LHCN-M2 (cell line): ENCODE data around the gene BCAS4. TPM values are rescaled to one million over a fixed set of nuclear protein-coding genes. Genes with fewer than 3 reads are reported as not detected.
"Not testable (repeated sequence)": the region's sequence is repeated elsewhere in the genome, so short reads cannot be mapped to it uniquely, and the experiment has no call there.

ENCODE experiments used
- DNase-seq: peaks from one replicate; pipeline ENCODE4 v3.0.0-alpha.2; 2012; ENCODE audit warnings: low read depth
- total RNA-seq: library from RNA; depleted of rRNA; stranded (reverse); fragments of >200 nt; gene quantifications from 2 replicates; pipeline ENCODE4 v1.2.3, GENCODE V29; 2014

The BCAS4 gene
- total RNA-seq, 1 experiment from 2014 or later, result 9.7 TPM

DNA sequence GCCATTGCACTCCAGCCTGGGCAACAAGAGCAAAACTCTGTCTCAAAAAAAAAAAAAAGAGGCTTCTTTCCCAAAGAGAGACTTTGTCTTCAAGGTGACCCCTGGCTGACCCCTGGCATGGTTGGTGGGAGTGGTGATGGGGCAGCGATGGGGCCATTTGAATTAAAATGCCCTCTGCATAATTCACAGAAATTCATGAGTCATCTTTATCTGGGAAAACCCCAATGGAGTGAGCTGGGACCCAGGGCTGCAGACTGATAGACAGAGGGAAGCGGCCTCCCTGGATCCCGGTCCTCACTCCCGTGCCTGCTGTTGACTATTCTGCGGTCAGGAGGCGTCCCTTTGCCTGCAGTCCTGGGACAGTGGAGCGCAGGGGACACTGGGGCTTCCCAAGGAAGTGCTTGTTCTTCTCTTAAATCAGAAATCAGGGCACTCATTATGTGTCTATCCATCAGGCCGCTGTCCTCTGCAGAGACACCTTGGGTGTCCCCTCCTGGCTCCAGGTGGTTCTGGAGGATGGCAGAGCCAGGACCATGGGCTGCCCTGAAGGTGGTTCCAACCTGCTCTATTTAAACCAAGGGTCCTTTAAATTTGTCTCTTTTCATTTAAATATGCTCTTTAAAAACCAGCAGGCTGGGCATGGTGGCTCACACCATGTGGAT is 23.3 kb upstream of the BCAS4 start:
- DNase-seq, result not testable (repeated sequence)

DNA sequence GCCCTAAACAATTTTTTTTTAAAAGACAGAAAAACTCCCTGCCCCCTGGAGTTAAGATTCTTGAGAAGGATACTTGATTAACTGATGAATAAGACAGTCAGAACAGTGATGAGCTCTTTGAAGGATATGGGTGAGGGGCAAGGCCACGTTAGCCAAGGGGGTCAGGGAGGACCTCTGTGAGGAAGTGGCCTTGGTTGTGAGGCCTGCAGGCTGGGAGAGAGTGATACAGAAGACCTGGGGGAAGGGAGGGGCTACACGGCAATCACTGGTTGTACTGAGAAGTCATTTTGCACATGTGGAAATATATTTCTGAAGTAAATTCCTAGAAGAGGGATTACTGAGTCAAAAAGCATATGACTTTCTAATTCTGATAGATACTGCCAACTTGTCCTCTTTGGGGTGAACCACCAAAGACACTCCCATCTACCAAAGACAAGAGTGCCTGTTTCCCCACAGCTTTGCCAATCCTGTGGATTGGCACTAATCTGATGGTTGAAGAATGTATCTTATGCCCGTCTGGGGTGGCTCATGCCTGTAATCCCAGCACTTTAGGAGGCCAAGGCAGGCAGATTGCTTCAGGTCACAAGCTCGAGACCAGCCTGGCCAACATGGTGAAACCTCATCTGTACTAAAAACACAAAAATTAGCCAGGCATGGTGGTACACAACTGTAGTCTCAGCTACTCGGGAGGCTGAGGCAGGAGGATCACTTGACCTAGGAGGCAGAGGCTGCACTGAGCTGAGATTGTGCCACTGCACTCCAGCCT is 22.3 kb upstream of the BCAS4 start:
- DNase-seq, result no peak

DNA sequence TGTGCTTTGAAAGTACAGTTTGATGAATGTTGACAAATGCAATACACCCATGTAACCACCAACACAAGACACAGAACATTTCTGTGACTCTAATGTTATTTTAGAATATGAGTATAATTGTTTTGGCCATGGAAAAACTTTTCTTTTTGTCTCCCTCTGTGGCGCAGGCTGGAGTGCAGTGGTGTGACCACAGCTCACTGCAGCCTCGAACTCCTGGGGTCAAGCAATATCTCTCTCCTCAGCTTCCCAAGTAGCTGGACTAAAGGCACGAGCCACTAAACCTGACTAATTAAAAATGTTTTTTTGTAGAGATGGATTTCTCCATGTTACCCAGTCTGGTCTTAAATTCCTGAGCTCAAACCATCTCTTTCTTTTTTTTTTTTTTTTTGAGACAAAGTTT is 20.3 kb upstream of the BCAS4 start:
- DNase-seq, result peak; percentile 11

DNA sequence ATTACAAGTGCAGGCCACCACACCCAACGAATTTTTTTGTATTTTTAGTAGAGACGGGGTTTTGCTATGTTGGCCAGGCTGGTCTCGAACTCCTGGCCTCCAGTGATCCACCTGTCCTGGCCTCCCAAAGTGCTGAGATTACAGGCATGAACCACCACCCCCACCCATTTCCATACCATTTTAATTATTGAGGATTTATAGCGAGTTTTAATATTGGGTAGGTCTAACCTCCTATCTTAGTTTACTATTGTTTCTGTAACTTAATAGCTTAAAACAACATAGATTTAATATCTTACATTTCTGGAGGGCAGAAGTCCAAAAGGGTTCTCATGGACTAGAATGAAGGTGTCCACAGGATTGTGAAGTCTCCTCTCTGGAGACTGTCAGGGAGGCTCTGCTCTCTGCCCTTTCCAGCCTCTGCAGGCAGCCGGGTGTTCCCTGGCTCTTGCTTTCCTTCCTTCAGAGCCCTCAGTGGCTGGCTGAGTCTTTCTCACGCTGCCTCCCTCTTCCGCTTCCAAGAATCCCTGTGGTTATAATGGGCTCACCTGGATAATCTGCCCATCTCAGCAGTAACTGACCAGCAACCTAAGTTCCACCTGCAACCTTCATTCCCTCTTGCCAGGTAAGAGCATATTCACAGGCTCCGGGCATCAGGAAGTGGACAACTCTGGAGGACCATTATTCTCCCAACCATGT is 18.6 kb upstream of the BCAS4 start:
- DNase-seq, result no peak

DNA sequence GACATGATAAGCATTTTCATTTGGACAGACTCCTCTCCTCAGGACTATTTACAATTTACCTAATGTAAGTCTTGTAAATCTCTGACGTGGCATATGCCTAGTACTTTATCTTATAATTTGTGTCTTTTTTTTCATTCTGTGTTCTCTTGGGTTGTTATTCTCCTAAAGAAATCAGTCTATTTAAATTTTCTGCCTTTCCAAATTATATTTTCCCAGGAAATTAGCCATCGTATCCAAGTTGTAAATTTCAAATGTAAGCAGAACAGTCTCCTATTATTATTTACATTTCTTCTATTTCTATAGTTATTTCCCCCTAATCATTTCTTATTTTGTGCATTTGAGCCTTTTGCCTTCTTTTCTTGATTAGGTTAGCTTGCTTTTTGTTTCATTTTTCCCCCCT is 17.5 kb upstream of the BCAS4 start:
- no peak for DNase-seq

DNA sequence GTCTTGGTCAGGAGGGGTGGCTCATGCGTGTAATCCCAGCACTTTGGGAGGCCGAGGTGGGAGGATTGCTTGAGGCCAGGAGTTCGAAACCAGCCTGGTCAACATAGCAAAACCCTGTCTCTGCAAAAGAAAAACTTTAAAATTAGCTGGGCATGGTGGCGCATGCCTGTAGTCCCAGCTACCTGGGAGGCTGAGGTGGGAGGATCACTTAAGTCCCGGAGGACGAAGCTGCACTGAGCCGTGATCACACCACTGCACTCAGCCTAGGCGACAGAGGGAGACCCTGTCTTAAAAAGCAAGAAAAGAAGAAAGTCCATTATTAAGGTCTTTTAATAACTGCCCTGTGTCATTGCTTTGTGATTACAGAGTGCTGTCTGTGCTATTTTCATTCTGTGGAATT is 15.9 kb upstream of the BCAS4 start:
- DNase-seq, result not testable (repeated sequence)

DNA sequence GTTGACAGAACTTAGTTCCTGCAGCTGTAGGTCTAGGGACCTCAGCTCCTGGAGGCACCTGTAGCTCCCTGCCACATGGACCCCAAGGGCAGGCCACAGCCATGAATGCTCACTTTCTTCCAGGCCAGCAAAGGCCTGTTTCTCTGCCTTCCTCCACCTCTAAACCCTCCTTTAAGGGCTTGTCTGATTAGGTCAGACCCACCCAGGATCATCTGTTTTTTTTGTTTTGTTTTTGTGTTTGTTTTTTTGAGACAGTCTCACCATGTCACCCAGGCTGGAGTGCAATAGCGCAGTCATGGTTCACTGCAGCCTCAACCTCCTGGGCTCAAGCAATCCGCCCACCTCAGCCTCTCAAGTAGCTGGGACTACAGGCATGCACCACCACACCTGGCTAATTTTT is 11.5 kb upstream of the BCAS4 start:
- DNase-seq, result no peak

DNA sequence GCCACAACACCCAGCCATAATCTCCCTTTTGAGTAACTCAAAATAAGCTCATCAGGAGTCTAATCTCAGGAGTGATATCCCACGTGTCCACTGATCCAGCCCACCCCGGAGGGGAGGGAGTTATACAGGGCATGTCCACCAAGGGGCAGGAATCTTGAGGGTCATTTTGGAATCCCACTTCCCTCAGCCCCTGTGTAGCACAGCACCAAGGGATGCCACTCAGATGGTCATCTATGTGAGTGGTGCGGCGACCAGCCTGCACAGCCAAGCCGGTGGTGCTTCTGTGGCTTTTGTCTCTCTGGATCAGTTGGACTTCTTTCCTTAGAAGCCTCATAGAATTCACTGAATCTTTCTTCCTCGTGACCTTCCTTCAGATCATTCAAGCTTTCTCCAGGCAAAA is 11.0 kb upstream of the BCAS4 start:
- DNase-seq, result no peak

DNA sequence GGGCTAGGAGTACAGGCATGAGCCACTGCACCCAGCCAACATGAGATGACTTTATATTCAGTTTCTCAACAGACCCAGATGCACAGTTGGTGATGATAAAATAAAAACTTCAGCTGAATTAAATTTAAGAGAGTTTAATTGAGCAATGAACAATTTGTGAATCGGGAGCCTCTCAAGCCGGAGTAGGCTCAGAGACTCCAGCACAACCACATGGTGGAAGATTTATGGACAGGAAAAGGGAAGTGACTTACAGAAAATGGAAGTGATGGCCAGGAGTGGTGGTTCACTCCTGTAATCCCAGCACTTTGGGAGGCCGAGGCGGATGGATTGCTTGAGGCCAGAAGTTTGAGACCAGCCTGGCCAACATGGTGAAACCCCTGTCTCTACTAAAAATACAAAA is 10.4 kb upstream of the BCAS4 start:
- no peak for DNase-seq

DNA sequence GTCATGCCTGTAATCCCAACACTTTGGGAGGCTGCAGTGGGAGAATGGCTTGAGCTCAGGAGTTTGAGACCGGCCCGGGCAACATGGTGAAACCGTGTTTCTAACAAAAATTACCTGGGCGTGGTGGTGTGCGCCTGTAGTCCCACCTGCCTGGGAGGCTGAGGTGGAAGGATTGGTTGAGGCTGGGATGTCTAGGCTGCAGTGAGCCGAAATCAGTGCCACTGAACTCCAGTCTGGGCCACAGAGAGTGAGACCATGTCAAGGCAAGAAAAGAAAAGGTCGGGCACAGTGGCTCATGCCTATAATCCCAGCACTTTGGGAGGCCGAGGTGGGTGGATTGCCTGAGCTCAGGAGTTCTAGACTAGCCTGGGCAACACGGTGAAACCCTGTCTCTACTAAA is 8.2 kb upstream of the BCAS4 start:
- DNase-seq, result no peak

DNA sequence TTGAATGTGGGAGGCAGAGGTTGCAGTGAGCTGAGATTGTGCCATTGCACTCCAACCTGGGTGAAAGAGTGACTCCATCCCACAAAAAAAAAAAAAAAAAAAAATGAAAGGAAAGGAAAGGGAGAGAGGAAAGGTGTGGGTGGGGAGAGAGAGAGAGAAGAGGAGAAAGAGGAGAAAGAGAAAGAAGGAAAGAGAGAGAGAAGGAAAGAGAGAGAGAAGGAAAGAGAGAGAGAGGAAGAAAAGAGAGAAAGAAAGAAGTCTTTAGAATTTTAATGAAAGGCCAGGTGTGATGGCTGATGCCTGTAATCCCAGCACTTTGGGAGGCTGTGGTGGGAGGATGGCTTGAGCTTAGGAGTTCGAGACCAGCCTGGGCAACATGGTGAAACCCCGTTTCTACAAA is 7.7 kb upstream of the BCAS4 start:
- no peak for DNase-seq

DNA sequence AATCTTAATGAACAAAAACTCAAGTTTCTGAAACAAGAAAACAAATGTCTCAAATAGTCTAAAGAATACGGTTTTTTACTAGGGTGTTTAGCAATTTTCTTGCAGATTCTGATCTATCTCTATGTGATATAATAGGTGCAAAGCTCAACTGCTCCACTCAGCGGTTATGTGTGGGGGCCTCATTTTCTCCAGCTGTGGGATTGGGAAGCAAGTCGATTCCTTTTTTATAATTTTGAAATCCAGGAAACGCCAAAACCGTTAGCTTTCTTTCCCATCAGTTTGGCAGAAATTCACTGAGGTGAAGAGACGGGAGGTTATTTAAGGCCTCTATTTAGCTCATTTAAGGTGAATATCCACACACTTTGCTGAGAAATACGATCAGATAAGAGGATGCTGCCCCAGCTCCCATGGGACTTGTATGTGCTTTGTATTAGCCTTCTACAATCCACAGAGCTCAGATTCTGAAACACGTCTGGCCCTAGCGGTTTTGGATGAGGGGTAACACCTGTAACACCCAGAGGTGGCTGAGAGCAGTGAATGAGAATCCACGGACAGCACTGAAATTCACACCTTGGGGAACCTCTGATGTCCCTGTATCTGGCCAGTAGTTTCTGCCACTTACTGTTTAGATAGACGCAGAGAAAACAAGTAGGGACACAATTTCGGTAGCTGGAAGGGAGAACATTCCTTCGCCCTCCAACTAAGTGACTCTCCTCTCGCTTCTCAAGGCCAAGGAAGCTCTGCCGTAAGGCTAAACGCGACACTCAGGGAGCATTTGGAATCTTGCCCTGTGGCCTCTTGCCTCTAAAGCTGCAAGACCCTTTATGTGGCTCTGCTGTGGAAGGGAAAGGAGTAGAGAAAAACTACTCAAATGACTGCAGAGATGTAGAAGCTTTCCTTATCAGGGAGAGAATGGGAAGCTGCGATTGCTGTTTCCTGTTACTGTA is 6.5 kb upstream of the BCAS4 start:
- peak; percentile 69 for DNase-seq

DNA sequence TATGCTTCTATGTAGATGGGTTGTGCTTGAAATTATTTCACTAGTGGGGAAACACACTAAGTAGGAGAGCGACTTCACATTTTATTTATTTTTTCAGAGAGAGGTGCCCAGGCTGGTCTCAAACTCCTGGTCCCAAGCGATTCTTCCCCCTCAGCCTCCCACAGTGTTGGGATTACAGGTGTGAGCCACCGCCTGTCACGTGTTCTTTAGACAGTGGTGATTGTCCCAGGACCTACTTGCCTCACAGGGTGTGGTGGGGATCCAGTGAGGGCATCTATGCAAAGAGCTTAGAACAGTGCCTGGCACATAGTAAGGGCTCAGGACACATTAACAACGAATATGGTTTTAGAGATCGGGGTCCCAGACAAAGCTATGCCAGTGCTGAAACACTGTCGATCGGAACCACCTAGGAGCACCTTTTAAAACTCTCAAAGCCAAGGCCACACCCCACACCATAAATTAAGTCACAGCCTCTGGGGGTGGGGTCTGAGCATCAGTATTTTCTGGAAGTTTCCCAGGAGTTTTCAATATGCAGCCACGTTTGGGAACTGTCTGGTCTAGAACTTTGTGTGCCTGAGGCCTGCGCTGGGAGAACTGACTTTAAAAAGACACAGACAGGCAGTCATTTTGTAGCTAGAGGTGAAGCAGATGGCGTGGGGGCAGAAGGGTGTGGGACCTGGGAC is 4.8 kb upstream of the BCAS4 start:
- no peak for DNase-seq

DNA sequence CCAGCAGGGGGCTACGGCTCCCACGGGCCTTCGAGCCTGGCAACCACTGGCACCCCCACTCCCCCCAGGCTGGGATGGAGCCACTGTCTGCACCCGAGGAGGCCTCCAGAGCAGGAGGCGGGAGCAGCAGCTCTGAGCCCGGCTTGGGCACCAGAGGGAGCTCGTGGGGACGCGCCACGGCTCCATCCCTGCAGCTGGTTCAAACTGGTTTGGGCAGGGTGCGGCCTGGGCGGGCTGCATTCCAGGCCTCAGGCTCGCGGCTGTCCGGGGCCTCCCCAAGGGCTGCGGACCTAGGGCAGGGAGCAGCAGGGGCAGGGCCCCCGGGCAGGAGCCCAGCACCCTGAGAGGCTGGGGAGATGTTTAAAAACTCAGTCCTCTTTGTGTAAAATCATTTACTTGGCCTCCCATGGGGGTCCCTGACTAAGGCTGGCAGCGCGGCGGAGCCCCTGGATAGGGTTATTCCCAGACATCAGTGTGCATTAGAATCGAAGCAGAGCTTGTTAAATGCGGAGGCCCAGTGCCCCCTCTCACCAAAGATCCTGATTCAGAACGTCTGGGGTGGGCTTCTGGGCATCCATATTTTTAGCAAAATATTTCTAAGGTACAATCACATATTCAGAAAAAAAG is 4.1 kb upstream of the BCAS4 start:
- peak; percentile 93 for DNase-seq

DNA sequence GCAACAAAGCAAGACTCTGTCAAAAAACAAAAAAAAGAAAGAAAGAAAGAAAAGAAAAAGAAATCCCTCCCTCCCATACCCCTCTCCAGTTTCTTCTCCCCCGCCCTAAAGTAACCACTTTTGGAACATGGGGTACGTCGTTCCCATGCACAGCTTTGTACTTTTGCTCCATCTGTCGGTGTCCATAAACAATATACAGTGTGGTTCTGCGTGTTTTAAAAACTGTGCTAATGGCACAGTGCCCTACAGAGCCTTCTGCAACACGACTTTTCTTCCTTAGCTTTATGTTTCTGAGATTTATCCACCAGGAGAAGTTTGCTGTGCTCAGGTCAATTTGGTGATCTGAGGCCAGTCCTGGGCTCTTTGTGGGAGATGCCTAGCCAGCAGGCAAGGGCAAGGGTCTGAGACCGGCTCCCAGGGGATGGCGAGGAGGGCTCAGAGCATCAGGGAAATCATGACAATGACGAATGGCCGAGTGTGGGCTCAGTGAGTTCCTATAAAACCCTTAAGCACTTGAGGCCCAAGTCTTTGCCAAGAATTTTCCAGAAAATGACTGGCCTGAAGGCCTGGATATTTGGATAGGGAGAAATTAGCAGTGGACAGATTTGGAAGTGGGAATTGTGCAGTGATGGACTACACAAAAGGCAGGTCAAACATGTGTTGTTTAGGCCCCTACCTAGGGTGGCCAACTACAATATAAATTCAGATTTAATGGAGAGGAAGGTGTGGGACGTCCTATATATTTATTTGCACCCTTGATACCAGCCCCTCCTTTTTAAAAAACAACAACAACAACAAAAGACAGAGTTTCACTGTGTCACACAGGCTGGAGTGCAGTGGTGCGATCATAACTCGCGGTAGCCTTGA is 1.9 kb upstream of the BCAS4 start:
- DNase-seq, result peak; percentile 29

DNA sequence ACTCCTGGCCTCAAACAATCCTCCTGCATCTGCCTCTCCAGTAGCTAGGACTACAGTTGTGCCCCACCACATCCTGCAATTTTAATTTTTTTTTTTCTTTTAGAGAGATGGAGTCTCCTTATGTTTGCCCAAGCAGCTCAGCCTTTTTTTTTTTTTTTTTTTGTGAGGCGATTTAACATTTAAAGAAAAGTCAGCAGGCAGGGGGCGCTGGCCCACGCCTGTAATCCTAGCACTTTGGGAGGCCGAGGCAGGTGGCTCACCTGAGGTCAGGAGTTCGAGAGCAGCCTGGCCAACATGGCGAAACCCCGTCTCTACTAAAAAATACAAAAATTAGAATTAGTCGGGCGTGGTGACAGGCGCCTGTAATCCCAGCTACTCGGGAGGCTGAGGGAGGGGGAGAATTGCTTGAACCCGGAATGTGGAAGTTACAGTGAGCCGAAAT is 1.3 kb upstream of the BCAS4 start:
- DNase-seq, result not testable (repeated sequence)

DNA sequence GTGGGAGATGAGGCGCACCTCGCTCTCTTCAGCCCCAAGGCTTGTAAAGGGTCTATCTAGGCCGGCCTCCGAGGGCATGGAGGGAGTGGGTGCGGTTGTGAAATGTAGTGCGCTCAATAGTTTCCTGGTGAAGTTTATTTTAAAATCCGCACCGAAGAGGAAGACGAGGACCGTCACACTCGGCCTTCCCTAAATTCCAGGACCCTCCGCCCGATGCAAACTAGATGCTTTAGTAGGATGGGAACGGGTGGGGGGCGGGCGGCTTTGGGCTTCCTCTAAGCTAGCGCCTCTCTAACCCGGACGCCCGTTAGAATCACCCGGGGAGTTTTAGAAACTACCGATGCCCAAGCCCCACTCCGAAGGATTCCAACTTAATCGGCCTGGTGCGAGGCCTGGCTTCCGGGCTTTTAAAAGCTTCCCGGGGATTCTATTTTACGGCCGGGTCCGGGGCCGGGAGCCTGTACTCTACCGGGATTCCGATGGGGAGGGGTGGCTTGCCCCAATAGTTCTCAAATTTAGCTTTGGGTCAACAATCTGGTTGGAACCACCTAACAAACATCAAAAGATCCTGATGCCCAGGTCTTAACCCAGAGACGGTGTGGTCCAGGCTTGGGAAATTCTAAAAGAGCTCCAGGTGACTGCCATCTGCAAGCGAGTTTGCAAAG is 548 bp upstream of the BCAS4 start:
- DNase-seq, result no peak

DNA sequence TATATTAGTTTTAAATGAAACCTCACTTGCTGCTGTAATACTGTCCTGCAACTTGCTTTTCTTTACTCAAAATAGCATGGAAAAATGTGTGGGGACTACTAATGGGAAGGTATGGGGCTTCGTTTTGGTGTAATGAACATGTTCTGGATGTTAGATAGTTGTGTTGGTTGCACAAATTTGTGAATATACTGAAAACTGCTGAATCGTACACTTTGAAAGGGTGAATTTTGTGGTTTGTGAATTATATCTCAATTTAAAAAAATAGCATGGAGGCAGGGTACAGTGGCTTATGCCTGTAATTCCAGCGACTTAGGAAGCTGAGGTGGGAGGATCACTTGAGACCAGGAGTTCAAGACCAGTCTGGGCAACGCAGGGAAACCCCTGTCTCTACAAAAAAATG is 2.3 kb downstream of the BCAS4 start:
- no peak for DNase-seq

DNA sequence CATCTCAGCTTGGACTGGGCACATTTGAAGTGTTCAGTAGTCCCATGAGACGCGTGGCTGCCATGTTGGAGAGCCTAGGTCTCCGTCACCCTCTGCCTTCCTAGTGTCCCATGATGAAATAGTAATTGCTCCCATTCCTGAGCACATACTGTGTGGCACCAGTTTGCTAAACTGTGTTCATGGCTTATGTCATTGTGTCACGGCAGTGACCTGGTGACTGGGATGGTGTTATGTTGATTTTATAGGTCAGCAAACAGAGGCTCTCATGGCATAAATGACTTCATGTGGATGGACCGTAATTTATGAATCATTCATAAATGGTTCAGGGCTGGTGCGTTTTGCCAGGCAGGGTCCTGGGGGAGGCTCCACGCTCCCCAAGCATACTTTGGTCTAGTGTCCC is 3.8 kb downstream of the BCAS4 start:
- DNase-seq, result no peak
